MM.1S (cell line): ENCODE measurements around the gene SLC2A3.
"Not testable (repeated sequence)": the region's sequence is repeated elsewhere in the genome, so short reads cannot be mapped to it uniquely, and the experiment has no call there.

Experiments used
- EZH2phosphoT487 ChIP-seq: fragments of 300-600 bp; sonication (generic); IDR thresholded peaks from 2 replicates; pipeline ENCODE4 v1.6.1; 2018; ENCODE audit warnings: antibody characterized with exemption, low read length
- TF ChIP-seq, protein P1 (sequence below): fragments of 300-600 bp; sonication (generic); IDR thresholded peaks from 2 replicates; pipeline ENCODE4 v1.5.1; 2016; ENCODE audit warnings: antibody characterized with exemption, low read length, mixed read lengths

DNA sequence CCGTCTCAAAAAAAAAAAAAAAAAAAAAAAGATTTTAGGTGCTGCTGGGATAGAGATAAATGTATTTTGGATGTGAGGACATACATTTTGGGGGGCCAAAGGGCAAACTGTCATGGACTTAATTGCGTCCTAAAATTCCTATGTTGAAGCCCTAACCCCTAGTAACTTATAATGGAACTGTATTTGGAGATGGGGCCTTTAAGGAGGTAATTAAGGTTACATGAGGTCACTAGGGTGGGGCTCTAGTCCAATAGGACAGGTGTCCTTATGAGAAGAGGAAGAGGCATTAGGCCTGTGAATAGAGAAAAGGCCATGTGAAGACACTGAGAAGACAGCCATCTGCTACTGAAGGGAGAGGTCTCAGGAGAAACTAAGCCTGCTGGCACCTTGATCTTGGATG, 17.9 kb upstream of the SLC2A3 start:
- TF ChIP-seq, protein P1, sequence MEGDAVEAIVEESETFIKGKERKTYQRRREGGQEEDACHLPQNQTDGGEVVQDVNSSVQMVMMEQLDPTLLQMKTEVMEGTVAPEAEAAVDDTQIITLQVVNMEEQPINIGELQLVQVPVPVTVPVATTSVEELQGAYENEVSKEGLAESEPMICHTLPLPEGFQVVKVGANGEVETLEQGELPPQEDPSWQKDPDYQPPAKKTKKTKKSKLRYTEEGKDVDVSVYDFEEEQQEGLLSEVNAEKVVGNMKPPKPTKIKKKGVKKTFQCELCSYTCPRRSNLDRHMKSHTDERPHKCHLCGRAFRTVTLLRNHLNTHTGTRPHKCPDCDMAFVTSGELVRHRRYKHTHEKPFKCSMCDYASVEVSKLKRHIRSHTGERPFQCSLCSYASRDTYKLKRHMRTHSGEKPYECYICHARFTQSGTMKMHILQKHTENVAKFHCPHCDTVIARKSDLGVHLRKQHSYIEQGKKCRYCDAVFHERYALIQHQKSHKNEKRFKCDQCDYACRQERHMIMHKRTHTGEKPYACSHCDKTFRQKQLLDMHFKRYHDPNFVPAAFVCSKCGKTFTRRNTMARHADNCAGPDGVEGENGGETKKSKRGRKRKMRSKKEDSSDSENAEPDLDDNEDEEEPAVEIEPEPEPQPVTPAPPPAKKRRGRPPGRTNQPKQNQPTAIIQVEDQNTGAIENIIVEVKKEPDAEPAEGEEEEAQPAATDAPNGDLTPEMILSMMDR = not testable (repeated sequence)
- TF ChIP-seq EZH2phosphoT487 = not testable (repeated sequence)
